HG02870 (cell line): ENCODE results near the gene MAGI2.

Experiments used
- ATAC-seq: cut with Tn5 transposase; IDR thresholded peaks from one replicate; pipeline ENCODE4 v1.9.1; 2021; ENCODE audit warnings: mild to moderate bottlenecking, moderate library complexity; ENCODE audit not compliant: unreplicated experiment

The MAGI2 gene

DNA sequence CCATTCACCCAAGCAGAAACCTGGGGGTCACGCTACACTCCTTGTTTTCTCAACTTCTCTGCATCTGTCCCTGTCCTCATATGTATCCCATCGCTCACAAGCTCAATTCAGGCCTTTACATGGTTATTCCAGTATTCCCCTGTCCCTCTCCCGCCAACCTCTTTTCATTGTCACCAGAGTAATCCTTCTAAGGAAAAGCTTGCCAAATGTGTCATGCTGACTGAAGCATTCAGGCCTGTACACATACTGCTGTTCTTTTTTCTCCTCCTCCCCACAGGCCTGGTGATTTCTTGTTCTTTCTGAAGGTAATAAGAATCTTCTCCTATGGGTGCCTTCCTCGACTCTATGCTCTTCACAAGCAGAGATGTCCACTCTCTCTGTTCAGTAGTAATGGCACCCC is 1372.7 kb downstream of the MAGI2 start:
- no peak for ATAC-seq

DNA sequence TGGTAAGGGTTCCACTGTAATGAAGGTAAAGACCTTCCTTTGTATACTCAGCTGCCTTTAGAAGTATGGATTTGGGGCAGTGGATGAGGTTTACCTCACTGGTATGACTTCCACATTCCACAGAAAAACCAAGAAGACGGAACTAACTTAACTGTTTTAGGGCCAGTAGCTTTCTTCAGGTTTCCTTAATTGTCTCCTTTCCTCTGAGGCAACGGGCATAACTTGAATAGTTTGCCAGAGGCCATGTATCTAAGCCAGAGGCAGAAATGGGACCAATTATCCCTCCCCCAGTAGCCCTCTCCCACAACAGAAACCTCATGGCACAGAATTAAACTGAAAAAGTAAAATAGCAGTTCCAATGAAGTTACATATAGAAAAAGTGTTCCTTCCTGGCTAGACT is 1373.2 kb downstream of the MAGI2 start:
- no peak for ATAC-seq

- ATAC-seq = no peak
These were observed 1378.8 kb downstream of the MAGI2 start for GRCh38 chr7:78074713-78075112.

DNA sequence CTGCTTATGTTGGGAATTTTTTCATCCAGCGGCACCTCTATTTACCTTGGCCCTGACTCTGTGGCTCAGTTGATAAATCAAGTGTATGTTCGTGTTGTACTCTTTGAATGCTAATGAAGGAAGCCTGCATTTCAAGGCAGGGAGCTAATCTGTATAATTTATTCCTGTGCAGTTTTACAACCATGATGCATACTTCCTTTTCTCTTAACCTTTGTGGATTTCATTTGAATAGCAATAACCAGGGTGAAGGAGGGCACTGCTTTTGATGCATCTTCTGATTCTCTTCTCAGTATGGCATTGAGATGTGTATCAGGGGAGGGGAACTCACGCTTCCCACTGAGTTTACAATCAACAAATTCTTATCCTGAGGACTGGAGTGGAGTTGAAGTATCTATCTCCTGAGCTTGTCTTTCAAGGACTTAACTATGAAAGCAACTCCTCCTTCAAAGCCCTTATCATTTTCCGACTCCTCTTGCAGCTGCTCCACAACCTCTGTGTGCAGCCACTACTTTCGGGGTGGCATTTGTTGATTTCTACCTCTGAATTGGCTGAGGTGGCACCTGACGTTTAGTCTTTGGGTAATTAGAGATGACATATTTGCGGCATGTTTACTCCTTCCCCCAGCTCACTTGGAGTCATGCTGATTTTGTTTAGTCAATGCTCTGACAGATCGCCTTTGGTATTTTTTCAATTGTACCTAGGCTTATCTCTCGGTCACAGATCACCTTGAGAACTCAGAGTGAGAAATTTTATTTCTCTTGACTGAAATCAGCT is 1379.7 kb downstream of the MAGI2 start:
- ATAC-seq = no peak

DNA sequence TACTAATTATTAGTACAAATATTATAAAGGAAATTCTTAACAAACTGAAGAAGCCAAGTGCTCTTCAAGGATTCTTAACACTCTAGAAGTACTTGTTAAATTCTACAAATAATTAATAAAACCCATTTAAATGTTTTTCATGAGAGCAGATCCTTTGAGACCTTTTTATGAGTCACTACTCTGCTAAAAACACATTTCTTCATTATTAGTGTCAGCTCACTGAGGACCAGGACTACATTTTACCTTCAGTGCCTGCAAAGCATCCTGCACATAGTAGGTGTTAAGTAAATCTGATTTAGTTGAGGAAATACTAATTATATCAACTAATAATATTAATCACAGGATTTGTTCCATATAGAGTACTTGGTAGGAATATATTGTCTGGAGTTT is 1381.3 kb downstream of the MAGI2 start:
- ATAC-seq = no peak

DNA sequence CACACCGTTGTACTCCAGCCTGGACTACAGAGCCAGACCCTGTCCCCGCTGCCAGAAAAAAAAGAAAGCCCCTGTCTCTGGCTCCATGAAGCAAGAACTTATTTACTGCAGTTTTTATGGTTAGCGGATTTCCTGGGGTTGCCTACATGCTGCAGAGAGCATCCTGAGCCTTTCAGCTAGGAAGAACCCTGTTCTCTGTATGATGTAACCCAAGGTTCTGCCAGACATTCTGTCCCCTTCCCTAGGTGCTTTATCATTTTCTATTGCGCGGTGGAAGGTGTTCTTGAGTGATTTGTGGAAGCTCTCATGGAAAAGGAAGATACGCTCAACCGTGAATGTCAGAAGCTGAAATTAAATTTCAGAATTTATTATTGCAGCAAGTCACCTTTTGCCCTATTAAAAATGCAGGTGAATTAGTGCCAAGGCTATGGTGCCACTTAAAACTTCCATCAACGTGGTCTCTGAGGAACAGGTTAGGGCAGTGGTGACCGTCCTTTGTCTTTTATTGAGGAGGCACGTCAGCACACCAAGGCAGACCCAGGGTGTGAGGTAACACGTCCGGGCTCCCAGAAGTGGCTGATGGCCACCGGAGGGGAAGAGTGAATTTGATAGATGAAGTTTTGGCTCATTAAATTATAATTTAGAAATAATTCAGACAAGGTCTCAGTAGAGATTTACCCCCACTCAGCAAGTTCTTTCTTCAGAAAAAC is 1381.8 kb downstream of the MAGI2 start:
- no peak for ATAC-seq

GRCh38 chr7:78066599-78066998 is 1386.9 kb downstream of the MAGI2 start:
- ATAC-seq = no peak

- no peak for ATAC-seq
These were observed 1389.7 kb downstream of the MAGI2 start for GRCh38 chr7:78063758-78064157.

DNA sequence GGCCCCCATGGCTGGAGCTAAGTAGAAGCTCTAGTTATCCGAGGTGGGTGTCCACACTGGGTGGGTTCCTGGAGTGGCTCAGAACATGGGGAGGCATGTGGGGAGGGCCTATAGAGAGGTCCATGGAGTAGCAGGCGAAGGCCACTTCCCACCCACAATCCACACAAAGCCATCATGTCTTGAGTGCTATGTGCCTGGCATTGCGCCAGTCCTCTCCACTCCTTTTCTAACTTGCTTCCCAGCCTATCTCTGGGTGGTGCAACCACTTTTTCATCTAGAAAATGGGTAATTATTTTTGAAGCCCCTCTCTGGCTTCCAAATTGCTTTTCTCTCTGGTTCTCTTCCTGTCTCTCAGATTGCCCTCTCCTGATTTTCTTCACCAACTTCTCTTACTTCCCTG is 1391.3 kb downstream of the MAGI2 start:
- ATAC-seq = no peak

- no peak for ATAC-seq
These were observed 1395.9 kb downstream of the MAGI2 start for GRCh38 chr7:78057571-78057970.

GRCh38 chr7:78055599-78055998 is 1397.9 kb downstream of the MAGI2 start:
- ATAC-seq = no peak

GRCh38 chr7:78055001-78055573 is 1398.4 kb downstream of the MAGI2 start:
- ATAC-seq = no peak

GRCh38 chr7:78052112-78052511 is 1401.4 kb downstream of the MAGI2 start:
- ATAC-seq = no peak

DNA sequence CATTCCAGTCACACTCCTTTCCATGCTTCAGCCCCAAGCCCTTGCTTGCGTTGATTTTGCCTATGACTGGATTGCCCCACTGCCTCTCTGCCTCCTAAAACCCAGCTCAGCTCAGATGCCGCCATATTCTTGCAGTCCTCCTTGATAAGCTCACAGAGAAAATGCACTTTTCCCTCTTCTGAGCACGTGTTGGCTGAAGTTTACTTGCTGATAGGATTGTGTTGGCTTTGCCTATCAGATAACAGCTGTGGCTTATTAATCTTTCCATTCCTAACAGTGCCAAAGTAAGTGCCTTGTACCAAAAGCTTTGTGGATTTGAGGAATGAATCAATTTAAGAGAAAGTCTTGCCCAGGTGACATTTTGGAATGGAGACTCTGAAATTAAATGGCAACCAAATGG is 1405.7 kb downstream of the MAGI2 start:
- ATAC-seq = no peak

DNA sequence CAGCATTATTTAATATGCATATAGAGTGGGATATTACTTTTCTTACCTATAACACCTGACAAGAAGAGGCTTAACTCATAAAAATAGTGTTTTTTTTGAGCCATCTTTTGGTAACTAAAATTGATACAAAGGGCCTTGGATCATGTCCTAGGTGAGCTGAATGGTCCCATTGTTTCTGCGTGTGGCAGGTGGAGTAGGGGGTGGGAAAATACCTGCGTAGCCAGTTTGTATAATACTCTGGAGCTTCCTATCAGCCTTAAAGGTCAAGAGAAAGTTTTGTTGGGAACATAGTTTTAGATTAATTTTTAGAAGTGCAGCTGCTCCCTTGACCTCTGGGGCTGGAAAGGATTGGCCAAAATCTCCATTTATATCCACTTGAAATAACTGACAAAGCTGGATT is 1410.3 kb downstream of the MAGI2 start:
- no peak for ATAC-seq

GRCh38 chr7:78041423-78041822 is 1412.0 kb downstream of the MAGI2 start:
- no peak for ATAC-seq

DNA sequence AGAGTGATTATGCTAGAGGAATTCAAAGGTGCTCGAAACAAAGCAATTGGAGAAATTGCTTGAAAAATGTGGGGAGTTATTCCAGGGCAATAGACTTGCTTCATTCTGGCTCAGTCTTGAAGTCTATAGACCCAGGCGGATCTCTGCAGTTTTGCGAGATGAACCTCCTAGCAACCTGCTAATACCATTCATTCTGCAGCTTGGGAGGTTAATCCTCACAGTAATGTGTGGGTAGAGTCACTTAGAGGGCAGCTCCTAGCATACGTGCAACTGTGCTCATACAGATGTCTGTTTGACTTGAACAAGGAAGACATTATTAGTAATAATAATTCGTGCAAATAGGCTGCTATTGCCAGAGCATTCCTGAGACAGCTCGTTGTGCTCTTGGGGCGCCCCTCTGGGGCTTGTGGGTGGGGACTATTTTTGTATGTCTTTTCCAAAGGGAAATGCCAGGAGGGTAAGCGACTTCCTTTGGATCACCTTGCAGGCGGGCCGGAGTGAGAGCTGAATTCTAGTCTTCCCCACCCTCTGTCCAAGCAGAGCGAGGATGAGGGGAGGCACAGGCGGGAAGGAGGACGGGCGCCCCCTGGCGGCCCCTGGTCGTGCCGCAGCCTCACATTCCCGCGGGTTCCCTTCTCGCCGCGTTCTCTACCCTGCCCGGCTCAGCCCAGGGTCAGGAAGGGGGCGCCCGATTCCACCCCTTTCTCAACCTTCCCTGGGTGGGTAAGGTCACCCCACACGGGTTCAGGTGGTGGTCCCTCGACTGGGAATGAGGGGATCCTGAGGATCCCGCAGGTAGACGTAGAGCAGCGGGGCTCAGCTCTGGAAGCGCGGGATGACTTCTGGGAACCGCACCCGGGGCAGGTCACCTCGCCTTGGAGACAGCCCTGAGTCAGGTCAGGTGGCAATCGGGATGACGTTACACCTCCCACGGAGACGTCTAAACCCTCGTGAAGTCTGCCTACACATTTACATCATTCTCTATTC is 1413.4 kb downstream of the MAGI2 start:
- ATAC-seq = peak; percentile 81

- ATAC-seq = no peak
These were observed 1414.9 kb downstream of the MAGI2 start for GRCh38 chr7:78038465-78039080.

DNA sequence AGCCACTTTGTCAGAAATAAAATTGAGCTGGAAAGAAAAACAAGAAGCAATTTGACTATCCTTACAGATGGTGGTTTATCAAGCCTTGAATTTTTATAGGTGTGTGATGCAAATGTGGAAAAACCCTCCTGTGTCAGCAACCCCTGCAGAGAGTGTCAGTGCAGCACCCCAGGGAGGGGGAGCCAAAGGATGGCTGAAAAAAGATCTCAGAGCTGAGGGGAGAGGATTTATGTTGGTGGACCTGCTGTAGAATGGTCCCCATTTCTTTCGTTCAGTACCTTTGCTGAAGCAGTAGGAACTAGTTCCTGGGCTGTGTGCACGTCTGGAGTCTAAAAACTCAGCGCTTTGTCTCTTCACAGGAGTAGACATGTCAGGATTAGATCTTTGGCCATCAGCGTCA is 1415.9 kb downstream of the MAGI2 start:
- no peak for ATAC-seq

DNA sequence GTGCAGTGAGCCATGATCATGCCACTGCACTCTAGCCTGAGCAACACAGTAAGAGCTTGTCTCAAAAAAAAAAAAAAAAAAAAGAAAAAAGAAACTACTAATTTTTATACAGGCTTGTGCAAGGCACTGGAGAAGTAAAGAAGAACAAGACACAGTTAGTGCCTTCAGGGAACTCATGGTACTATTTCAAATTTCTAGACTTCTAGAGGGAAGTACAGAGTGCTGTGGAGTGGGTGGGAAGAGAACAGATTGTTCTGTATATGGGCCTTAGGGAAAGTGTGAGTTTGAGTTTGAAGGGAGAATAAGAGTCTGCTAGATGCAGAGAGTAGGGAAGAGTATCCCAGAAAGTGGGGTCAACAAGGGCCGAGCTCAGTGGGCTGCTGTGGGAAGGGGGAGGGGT is 1420.1 kb downstream of the MAGI2 start:
- ATAC-seq = no peak

GRCh38 chr7:78026492-78026891 is 1427.0 kb downstream of the MAGI2 start:
- ATAC-seq = no peak
